GM12874 (cell line): ENCODE measurements around the gene ACBD3.

Experiments
- TF ChIP-seq, protein P1 (sequence below): IDR thresholded peaks from 2 replicates; pipeline ENCODE4 v1.5.1; 2011; ENCODE audit warnings: low read depth, mild to moderate bottlenecking, control low read depth, low read length, moderate library complexity; ENCODE audit not compliant: insufficient read depth

Gene ACBD3

DNA sequence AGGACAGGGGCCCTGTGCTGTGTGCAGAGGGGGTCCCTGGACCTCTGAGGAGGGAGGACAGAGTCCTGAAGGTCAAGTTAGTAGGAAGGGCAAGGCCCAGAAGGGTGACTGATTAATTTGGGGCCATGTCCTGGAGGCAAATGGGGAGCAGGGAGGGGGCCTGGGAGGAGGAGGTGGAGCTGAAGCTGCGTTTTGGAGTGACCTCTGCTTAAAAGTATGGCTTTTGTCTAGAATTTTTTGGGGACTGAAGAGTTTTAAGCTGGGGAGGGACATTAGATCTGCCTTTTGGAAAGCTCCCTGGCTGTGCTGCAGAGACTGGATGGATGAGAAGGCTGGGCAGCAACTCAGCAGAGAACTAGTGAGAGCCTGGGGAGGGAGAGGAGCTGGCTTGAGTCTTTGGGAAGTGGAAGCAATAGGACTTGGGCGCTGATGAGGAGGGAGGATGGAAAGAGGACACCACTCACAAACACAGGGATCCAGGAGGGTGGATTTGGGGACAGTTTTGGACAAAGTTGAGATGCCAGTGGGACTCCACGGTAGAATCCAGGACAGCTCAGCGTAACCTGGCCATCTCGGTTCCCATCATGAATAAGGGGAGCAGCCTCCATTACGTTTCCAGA is 52.9 kb downstream of the ACBD3 start:
- TF ChIP-seq, protein P1, sequence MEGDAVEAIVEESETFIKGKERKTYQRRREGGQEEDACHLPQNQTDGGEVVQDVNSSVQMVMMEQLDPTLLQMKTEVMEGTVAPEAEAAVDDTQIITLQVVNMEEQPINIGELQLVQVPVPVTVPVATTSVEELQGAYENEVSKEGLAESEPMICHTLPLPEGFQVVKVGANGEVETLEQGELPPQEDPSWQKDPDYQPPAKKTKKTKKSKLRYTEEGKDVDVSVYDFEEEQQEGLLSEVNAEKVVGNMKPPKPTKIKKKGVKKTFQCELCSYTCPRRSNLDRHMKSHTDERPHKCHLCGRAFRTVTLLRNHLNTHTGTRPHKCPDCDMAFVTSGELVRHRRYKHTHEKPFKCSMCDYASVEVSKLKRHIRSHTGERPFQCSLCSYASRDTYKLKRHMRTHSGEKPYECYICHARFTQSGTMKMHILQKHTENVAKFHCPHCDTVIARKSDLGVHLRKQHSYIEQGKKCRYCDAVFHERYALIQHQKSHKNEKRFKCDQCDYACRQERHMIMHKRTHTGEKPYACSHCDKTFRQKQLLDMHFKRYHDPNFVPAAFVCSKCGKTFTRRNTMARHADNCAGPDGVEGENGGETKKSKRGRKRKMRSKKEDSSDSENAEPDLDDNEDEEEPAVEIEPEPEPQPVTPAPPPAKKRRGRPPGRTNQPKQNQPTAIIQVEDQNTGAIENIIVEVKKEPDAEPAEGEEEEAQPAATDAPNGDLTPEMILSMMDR, result no peak

- TF ChIP-seq, protein P1, result no peak
Measured at GRCh38 chr1:226132728-226133503, 53.6 kb downstream of the ACBD3 start.

- TF ChIP-seq, protein P1, result no peak
Measured at GRCh38 chr1:226131639-226132038, 54.9 kb downstream of the ACBD3 start.

DNA sequence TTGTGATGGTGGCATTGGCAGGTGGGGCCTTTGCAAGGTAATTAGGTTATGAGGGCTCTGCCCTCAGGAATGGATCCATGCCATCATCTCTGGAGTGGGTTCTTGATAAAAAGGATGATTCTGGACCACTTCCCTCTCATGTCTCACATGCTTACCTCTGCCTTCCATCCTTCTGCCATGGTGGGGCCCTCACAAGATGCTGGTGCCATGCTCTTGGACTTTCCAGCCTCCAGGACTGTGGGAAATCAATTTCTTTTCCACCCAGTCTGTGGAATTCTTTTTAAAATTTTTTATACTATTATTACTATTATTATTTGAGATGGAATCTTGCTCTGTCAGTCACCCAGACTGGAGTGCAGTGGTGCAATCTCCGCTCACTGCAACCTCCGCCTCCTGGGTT is 57.3 kb downstream of the ACBD3 start:
- TF ChIP-seq, protein P1, result no peak

- TF ChIP-seq, protein P1, result no peak
Measured at GRCh38 chr1:226128487-226129075, 58.0 kb downstream of the ACBD3 start.

DNA sequence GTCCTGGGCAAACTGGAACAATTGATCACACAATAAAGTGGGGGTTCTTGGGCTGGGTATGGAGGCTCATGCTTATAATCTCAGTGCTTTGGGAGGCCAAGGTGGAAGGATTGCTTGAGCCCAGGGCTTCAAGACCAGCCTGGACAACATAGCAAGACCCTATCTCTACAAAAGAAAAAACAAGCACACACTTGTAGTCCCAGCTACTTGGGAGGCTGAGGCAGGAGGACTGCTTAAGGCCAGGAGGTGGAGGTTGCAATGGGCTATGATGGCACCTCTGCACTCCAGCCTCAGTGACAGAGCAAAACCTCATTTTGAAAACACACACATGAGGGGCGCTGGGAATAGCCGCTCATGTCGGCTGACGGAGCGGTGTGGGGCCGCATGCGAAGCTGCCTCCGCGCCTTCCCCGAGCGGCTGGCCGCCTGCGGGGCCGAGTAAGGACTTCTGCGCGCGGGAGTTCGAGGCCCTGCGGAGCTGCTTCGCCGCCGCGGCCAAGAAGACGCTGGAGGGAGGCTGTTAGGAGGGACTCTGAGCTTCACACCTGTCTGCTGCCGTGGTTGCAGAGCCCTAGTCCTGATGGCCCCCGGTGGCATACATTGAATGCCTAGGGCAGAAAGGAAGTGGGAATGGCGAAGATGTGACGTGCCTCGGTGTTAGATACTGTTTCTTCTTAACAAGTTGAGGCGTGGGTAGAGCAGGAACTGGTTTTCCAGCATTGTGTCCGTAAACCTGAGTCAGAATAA is 59.5 kb downstream of the ACBD3 start:
- TF ChIP-seq, protein P1, result no peak

GRCh38 chr1:226125831-226126230 is 60.7 kb downstream of the ACBD3 start:
- TF ChIP-seq, protein P1, result no peak
